GM23338 (cell line): Measurements from ENCODE around the gene AGPS. TPM values are rescaled to one million over a fixed set of nuclear protein-coding genes. Genes with fewer than 3 reads are reported as not detected.

Source experiments
- ATAC-seq: fragments of 200-7000 bp; cut with Tn5 transposase; 3 replicates; pipeline ENCODE4 v1.9.1; 2020
- DNase-seq: peaks from one replicate; pipeline ENCODE4 v3.0.0-alpha.2; 2015; ENCODE audit warnings: low spot score
- H2AFZ ChIP-seq: fragments of 200-600 bp; sonication (generic); 2 replicates; pipeline ENCODE4 v1.8.0; 2016; ENCODE audit warnings: antibody characterized with exemption, mild to moderate bottlenecking, moderate library complexity
- H3F3A ChIP-seq: fragments of 200-600 bp; sonication (generic); replicated peaks from 2 replicates; pipeline ENCODE4 v1.8.0; 2017; ENCODE audit warnings: antibody characterized with exemption, mixed run types, low read depth
- H3K27ac ChIP-seq: fragments of 200-600 bp; sonication (generic); 2 replicates; pipeline ENCODE4 v1.6.1; 2016; ENCODE audit warnings: low read depth
- H3K27me3 ChIP-seq: fragments of 200-600 bp; sonication (generic); 2 replicates; pipeline ENCODE4 v1.8.0; 2016; ENCODE audit warnings: mild to moderate bottlenecking, mixed run types, moderate library complexity; ENCODE audit not compliant: insufficient read depth
- H3K36me3 ChIP-seq: fragments of 200-600 bp; sonication (generic); 2 replicates; pipeline ENCODE4 v1.8.0; 2016; ENCODE audit warnings: mild to moderate bottlenecking; ENCODE audit not compliant: insufficient read depth
- H3K4me1 ChIP-seq: fragments of 200-600 bp; sonication (generic); 2 replicates; pipeline ENCODE4 v1.8.0; 2016; ENCODE audit warnings: mild to moderate bottlenecking, moderate library complexity; ENCODE audit not compliant: insufficient read depth
- H3K4me2 ChIP-seq: fragments of 200-600 bp; sonication (generic); 2 replicates; pipeline ENCODE4 v1.7.1; 2017; ENCODE audit warnings: mixed run types
- H3K4me3 ChIP-seq: fragments of 200-600 bp; sonication (generic); 2 replicates; pipeline ENCODE4 v1.6.1; 2016; ENCODE audit warnings: mixed run types
- H3K79me2 ChIP-seq: fragments of 200-600 bp; sonication (generic); replicated peaks from 2 replicates; pipeline ENCODE4 v1.8.0; 2017; ENCODE audit warnings: mild to moderate bottlenecking; ENCODE audit not compliant: insufficient read depth
- H3K9me2 ChIP-seq: fragments of 200-600 bp; sonication (generic); 2 replicates; pipeline ENCODE4 v1.8.0; 2017; ENCODE audit not compliant: insufficient read depth
- H4K20me1 ChIP-seq: fragments of 200-600 bp; sonication (generic); replicated peaks from 2 replicates; pipeline ENCODE4 v1.8.0; 2017; ENCODE audit warnings: mild to moderate bottlenecking; ENCODE audit not compliant: insufficient read depth
- H3K27ac Mint-ChIP-seq: 2 replicates; pipeline ENCODE4 v1.8.0; 2020; ENCODE audit warnings: inconsistent platforms, mild to moderate bottlenecking, moderate library complexity, mixed read lengths
- H3K27me3 Mint-ChIP-seq: 3 replicates; pipeline ENCODE4 v1.8.0; 2022; ENCODE audit warnings: low read depth, mild to moderate bottlenecking, moderate library complexity, mixed read lengths, inconsistent platforms; ENCODE audit not compliant: insufficient read depth, poor library complexity
- H3K36me3 Mint-ChIP-seq: 3 replicates; pipeline ENCODE4 v1.8.0; 2021; ENCODE audit warnings: low read depth, mild to moderate bottlenecking, inconsistent platforms, moderate library complexity, mixed read lengths
- H3K4me1 Mint-ChIP-seq: 3 replicates; pipeline ENCODE4 v1.8.0; 2020; ENCODE audit warnings: mild to moderate bottlenecking, inconsistent platforms, mixed read lengths
- H3K4me3 Mint-ChIP-seq: 3 replicates; pipeline ENCODE4 v1.8.0; 2021; ENCODE audit warnings: moderate library complexity, mild to moderate bottlenecking, inconsistent platforms, mixed read lengths
- H3K9me3 Mint-ChIP-seq: 3 replicates; pipeline ENCODE4 v1.8.0; 2020; ENCODE audit warnings: moderate library complexity, mild to moderate bottlenecking, inconsistent platforms, mixed read lengths
- CREB1 ChIP-seq: fragments of 250-450 bp; sonication (Bioruptor Pico); IDR thresholded peaks from 2 replicates; pipeline ENCODE4 v1.5.0; 2020; ENCODE audit warnings: low read depth, mild to moderate bottlenecking, moderate library complexity
- EZH2 ChIP-seq: fragments of 200-600 bp; sonication (generic); IDR thresholded peaks from one replicate; pipeline ENCODE4 v1.8.0; 2017; ENCODE audit warnings: antibody characterized with exemption, mild to moderate bottlenecking, low read depth; ENCODE audit not compliant: unreplicated experiment
- EZH2phosphoT487 ChIP-seq: fragments of 200-600 bp; sonication (generic); IDR thresholded peaks from one replicate; pipeline ENCODE4 v1.8.1; 2018; ENCODE audit warnings: antibody characterized with exemption; ENCODE audit not compliant: unreplicated experiment
- JUNB ChIP-seq: IDR thresholded peaks from one replicate; pipeline ENCODE4 v1.6.1; 2016; ENCODE audit warnings: antibody characterized with exemption; ENCODE audit not compliant: unreplicated experiment
- NANOG ChIP-seq: IDR thresholded peaks from 2 replicates; pipeline ENCODE4 v1.6.1; 2016; ENCODE audit warnings: antibody characterized with exemption, borderline replicate concordance
- POLR2AphosphoS5 ChIP-seq: IDR thresholded peaks from 2 replicates; pipeline ENCODE4 v1.6.1; 2016; ENCODE audit warnings: antibody characterized with exemption, low read depth
- STAT1 ChIP-seq: IDR thresholded peaks from one replicate; pipeline ENCODE4 v1.6.1; 2016; ENCODE audit warnings: antibody characterized with exemption; ENCODE audit not compliant: unreplicated experiment
- ZNF114 ChIP-seq: fragments of 250-450 bp; sonication (Bioruptor Pico); IDR thresholded peaks from 2 replicates; pipeline ENCODE4 v1.5.0; 2020; ENCODE audit warnings: mild to moderate bottlenecking, moderate library complexity
- polyA plus RNA-seq: library from polyadenylated mRNA; unstranded; fragments of >200 nt; fragmentation: Nextera tagmentation; extraction: Ambion mirVana; gene quantifications from 2 replicates; pipeline ENCODE4 v1.2.1, GENCODE V29; 2016
- total RNA-seq: library from RNA; depleted of rRNA; stranded (reverse); fragments of >200 nt; shearing (Covaris generic); gene quantifications from 2 replicates; pipeline ENCODE4 v1.2.3, GENCODE V29; 2014
- TF ChIP-seq, protein P1 (sequence below), 2 experiments: fragments of 200-600 bp in 1 of 2; sonication (generic) in 1 of 2; conservative IDR thresholded peaks; 2 replicates each; pipeline versions ENCODE4 v1.5.1 to v1.6.1; 2016 to 2017; ENCODE audit warnings: antibody characterized with exemption in 2 of 2, low read depth in 2 of 2, mild to moderate bottlenecking in 2 of 2, moderate library complexity in 1 of 2
- TF ChIP-seq, protein P2 (sequence below): IDR thresholded peaks from 2 replicates; pipeline ENCODE4 v1.6.1; 2016; ENCODE audit warnings: antibody characterized with exemption
- TF ChIP-seq, protein P3 (sequence below): IDR thresholded peaks from one replicate; pipeline ENCODE4 v1.6.1; 2018; ENCODE audit warnings: antibody characterized with exemption; ENCODE audit not compliant: unreplicated experiment

The AGPS gene
- total and polyA plus RNA-seq, 2 experiments from 2014 or later: 14.6 to 73.2 TPM

DNA sequence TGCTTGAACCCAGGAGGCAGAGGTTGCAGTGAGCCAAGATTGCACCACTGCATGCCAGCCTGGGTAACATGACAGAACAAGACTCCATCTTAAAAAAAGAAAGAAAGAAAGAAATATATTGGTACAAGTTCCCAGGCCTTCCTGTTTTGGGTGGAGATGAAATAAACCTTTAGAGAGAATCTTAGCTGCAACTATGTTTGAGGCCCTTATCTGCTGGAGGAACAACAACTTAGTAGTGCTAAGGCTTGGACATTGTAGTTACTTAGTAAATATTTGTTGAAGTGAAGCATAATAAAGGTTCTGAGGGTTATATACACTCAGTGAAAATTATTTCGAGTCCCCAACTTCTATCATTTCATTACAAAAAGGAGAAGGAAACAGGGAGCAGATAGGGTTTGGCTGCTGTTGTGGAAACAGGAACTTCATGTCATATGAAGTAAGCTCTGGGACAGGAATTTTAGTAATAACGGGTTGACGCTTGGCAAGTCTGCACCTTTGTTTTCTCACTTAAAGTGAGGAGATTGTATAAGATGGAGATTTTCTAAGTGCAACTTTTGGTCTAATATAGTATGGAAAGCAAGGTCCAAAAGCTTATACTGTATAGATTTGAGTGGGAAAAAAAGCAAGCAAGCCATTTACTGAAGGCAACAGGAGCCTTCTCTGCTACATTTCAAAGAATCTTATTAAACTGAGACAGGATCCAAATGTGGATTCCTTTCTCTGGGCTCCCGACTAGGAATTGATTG, 40.0 kb upstream of the AGPS start (continued):
- TF ChIP-seq, protein P1, sequence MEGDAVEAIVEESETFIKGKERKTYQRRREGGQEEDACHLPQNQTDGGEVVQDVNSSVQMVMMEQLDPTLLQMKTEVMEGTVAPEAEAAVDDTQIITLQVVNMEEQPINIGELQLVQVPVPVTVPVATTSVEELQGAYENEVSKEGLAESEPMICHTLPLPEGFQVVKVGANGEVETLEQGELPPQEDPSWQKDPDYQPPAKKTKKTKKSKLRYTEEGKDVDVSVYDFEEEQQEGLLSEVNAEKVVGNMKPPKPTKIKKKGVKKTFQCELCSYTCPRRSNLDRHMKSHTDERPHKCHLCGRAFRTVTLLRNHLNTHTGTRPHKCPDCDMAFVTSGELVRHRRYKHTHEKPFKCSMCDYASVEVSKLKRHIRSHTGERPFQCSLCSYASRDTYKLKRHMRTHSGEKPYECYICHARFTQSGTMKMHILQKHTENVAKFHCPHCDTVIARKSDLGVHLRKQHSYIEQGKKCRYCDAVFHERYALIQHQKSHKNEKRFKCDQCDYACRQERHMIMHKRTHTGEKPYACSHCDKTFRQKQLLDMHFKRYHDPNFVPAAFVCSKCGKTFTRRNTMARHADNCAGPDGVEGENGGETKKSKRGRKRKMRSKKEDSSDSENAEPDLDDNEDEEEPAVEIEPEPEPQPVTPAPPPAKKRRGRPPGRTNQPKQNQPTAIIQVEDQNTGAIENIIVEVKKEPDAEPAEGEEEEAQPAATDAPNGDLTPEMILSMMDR (conservative IDR thresholded peaks at IDR 0.05; ENCODE audit: low read depth in 2 of 2): no peak
- TF ChIP-seq EZH2 (no peak), POLR2AphosphoS5 (no peak), CREB1 (CRISPR knock-in tag) (no peak), STAT1 (no peak), NANOG (no peak), JUNB (no peak)
- TF ChIP-seq, protein P2, sequence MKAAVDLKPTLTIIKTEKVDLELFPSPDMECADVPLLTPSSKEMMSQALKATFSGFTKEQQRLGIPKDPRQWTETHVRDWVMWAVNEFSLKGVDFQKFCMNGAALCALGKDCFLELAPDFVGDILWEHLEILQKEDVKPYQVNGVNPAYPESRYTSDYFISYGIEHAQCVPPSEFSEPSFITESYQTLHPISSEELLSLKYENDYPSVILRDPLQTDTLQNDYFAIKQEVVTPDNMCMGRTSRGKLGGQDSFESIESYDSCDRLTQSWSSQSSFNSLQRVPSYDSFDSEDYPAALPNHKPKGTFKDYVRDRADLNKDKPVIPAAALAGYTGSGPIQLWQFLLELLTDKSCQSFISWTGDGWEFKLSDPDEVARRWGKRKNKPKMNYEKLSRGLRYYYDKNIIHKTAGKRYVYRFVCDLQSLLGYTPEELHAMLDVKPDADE: no peak

DNA sequence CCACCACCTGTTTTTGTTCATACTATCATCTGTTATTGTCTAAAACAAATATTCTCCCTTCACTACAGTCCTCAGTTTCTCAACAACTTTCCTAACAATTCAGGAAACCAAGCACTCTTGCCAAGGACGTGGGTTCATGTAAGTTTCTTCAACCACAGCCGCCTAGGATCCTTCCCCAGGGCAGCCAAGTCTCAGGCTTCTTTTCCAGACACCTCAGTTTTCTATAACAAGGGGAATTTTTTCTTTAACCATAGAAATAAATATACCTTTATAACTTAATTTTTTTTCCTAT, 39.4 kb upstream of the AGPS start:
- Mint-ChIP-seq H3K27me3 (no peaks in the 10 kb centered on the region), H3K36me3 (no peaks in the 10 kb centered on the region), H3K4me1 (no peaks in the 10 kb centered on the region), H3K9me3 (no peaks in the 10 kb centered on the region), H3K27ac (no peak overlapping the region), H3K4me3 (no peak overlapping the region)
- Histone ChIP-seq H3K27me3 (no peaks in the 10 kb centered on the region), H2AFZ (no peak overlapping the region), H3K4me3 (no peak overlapping the region), H3K4me1 (no peaks in the 10 kb centered on the region), H4K20me1 (no peaks in the 10 kb centered on the region), H3K36me3 (no peaks in the 10 kb centered on the region), H3F3A (no peaks in the 10 kb centered on the region), H3K9me2 (no peaks in the 10 kb centered on the region), H3K27ac (no peak overlapping the region), H3K79me2 (no peaks in the 10 kb centered on the region), H3K4me2 (no peak overlapping the region)
- DNase-seq: no peak
- no peak for ATAC-seq
- TF ChIP-seq, protein P2: no peak
- TF ChIP-seq JUNB (no peak), EZH2phosphoT487 (no peak), POLR2AphosphoS5 (no peak), NANOG (no peak), STAT1 (no peak), ZNF114 (CRISPR knock-in tag) (no peak)
- TF ChIP-seq, protein P3, sequence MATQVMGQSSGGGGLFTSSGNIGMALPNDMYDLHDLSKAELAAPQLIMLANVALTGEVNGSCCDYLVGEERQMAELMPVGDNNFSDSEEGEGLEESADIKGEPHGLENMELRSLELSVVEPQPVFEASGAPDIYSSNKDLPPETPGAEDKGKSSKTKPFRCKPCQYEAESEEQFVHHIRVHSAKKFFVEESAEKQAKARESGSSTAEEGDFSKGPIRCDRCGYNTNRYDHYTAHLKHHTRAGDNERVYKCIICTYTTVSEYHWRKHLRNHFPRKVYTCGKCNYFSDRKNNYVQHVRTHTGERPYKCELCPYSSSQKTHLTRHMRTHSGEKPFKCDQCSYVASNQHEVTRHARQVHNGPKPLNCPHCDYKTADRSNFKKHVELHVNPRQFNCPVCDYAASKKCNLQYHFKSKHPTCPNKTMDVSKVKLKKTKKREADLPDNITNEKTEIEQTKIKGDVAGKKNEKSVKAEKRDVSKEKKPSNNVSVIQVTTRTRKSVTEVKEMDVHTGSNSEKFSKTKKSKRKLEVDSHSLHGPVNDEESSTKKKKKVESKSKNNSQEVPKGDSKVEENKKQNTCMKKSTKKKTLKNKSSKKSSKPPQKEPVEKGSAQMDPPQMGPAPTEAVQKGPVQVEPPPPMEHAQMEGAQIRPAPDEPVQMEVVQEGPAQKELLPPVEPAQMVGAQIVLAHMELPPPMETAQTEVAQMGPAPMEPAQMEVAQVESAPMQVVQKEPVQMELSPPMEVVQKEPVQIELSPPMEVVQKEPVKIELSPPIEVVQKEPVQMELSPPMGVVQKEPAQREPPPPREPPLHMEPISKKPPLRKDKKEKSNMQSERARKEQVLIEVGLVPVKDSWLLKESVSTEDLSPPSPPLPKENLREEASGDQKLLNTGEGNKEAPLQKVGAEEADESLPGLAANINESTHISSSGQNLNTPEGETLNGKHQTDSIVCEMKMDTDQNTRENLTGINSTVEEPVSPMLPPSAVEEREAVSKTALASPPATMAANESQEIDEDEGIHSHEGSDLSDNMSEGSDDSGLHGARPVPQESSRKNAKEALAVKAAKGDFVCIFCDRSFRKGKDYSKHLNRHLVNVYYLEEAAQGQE: no peak
